Measurements from ENCODE around the gene GRPEL1.

- TF ChIP-seq CTCF (IDR thresholded peaks at IDR 0.05): no peak
- no peak for TF ChIP-seq POLR2A (IDR thresholded peaks at IDR 0.05)
Observed at GRCh38 chr4:7061815-7062214, 6.0 kb downstream of the GRPEL1 start.
